NCI-H1417 (cell line): ENCODE results near the gene CALML3.
A peak's percentile ranks its signal among the peaks of the same experiment; 100 is the strongest.

ENCODE experiments used
- DNase-seq, 3 experiments: peaks; one replicate each; lab custom pipeline; 2025; lab: John Stamatoyannopoulos, UW

CALML3 gene

GRCh38 chr10:5491477-5491876 is 33.3 kb upstream of the CALML3 start:
- DNase-seq, result no peak

- no peak for DNase-seq
These were observed 32.4 kb upstream of the CALML3 start for GRCh38 chr10:5492322-5492855.

GRCh38 chr10:5492929-5493576 is 31.7 kb upstream of the CALML3 start:
- DNase-seq, result no peak

- DNase-seq, result no peak
These were observed 31.1 kb upstream of the CALML3 start for GRCh38 chr10:5493691-5494090.

- no peak for DNase-seq
These were observed 30.1 kb upstream of the CALML3 start for GRCh38 chr10:5494611-5495010.

- DNase-seq, result no peak
These were observed 28.2 kb upstream of the CALML3 start for GRCh38 chr10:5496261-5497250.

GRCh38 chr10:5497289-5497688 is 27.5 kb upstream of the CALML3 start:
- no peak for DNase-seq

- no peak for DNase-seq
These were observed 26.6 kb upstream of the CALML3 start for GRCh38 chr10:5497948-5498730.

- no peak for DNase-seq
These were observed 25.8 kb upstream of the CALML3 start for GRCh38 chr10:5498791-5499492.

GRCh38 chr10:5499493-5500140 is 25.1 kb upstream of the CALML3 start, which contains the start of gene CALML5:
Gene CALML5, minus strand, starts transcription at chr10:5499570. Its CDS starts 132 bp downstream, at chr10:5499438.
- DNase-seq, result peak in 1 of 3 experiments; percentile 1

GRCh38 chr10:5500162-5500670 is 24.5 kb upstream of the CALML3 start:
- DNase-seq, result no peak

- no peak for DNase-seq
These were observed 23.9 kb upstream of the CALML3 start for GRCh38 chr10:5500910-5501309.

GRCh38 chr10:5502061-5502521 is 22.7 kb upstream of the CALML3 start:
- DNase-seq, result no peak

- DNase-seq, result no peak
These were observed 21.9 kb upstream of the CALML3 start for GRCh38 chr10:5502571-5503476.

GRCh38 chr10:5503477-5503835 is 21.3 kb upstream of the CALML3 start:
- peak in 2 of 3 experiments; percentile 31 to 75 for DNase-seq

- DNase-seq, result peak in 2 of 3 experiments; percentile 61 to 69
These were observed 20.4 kb upstream of the CALML3 start for GRCh38 chr10:5504146-5505072.

- no peak for DNase-seq
These were observed 18.5 kb upstream of the CALML3 start for GRCh38 chr10:5506246-5506645.
